ENCODE data around the gene ANKFN1.

Gene ANKFN1

DNA sequence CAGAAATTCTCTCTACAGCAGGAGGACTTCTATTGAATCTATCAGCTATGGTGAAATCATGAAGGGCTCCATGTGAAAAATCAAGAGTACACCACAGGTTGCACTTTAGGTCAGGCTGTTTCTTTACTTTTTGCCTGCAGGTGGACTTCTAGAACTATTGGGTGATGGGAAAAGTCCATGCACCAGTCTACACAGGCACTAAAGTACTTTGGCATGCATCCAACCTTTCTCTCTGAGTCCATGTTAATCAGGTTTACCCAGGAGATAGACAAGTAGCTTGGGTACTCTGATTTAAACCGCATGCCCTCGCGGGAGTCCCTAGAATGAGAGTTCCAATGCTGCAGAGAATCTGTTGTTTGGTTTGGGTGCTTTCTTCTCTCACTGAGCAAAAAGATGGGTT is 9.1 kb upstream of the ANKFN1 start:
- no peak overlapping the region for H3K4me3 ChIP-seq (replicated peaks in 1 of 2; ENCODE audit: low read depth in 2 of 2, low read length in 2 of 2)
- TF ChIP-seq, protein P1, sequence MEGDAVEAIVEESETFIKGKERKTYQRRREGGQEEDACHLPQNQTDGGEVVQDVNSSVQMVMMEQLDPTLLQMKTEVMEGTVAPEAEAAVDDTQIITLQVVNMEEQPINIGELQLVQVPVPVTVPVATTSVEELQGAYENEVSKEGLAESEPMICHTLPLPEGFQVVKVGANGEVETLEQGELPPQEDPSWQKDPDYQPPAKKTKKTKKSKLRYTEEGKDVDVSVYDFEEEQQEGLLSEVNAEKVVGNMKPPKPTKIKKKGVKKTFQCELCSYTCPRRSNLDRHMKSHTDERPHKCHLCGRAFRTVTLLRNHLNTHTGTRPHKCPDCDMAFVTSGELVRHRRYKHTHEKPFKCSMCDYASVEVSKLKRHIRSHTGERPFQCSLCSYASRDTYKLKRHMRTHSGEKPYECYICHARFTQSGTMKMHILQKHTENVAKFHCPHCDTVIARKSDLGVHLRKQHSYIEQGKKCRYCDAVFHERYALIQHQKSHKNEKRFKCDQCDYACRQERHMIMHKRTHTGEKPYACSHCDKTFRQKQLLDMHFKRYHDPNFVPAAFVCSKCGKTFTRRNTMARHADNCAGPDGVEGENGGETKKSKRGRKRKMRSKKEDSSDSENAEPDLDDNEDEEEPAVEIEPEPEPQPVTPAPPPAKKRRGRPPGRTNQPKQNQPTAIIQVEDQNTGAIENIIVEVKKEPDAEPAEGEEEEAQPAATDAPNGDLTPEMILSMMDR (IDR thresholded peaks at IDR 0.05; ENCODE audit: low read depth, low read length), result no peak
- DNase-seq (ENCODE audit: low read depth in 2 of 2), result no peak

GRCh38 chr17:56146534-56146933 is 6.7 kb upstream of the ANKFN1 start:
- H3K4me3 ChIP-seq (replicated peaks in 1 of 2; ENCODE audit: low read depth in 2 of 2, low read length in 2 of 2), result no peak overlapping the region
- no peak for DNase-seq (ENCODE audit: low read depth in 2 of 2)
- TF ChIP-seq, protein P1 (IDR thresholded peaks at IDR 0.05; ENCODE audit: low read depth, low read length), result no peak

DNA sequence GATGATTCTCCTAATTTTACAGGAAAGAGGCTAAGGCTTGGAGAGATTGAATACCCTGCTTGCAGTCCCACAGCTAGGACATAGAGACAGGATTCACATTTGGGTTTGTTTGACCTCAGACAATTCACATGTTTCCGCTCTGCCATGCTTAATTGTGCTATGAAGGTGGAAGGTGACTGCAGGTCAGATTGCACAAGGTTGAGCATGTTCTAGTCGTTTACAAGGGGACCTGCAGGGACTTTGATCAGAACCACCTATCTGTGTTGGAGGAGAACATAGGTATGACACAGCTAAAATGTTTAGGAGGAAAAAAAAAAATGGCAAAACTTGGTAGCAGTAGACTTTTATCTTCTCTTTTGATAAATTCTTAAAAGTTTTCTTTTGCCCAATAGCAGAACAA is 4.9 kb upstream of the ANKFN1 start:
- TF ChIP-seq, protein P1 (IDR thresholded peaks at IDR 0.05; ENCODE audit: low read depth, low read length), result no peak
- DNase-seq (ENCODE audit: low read depth in 2 of 2), result no peak
- H3K4me3 ChIP-seq (replicated peaks in 1 of 2; ENCODE audit: low read depth in 2 of 2, low read length in 2 of 2), result no peak overlapping the region

DNA sequence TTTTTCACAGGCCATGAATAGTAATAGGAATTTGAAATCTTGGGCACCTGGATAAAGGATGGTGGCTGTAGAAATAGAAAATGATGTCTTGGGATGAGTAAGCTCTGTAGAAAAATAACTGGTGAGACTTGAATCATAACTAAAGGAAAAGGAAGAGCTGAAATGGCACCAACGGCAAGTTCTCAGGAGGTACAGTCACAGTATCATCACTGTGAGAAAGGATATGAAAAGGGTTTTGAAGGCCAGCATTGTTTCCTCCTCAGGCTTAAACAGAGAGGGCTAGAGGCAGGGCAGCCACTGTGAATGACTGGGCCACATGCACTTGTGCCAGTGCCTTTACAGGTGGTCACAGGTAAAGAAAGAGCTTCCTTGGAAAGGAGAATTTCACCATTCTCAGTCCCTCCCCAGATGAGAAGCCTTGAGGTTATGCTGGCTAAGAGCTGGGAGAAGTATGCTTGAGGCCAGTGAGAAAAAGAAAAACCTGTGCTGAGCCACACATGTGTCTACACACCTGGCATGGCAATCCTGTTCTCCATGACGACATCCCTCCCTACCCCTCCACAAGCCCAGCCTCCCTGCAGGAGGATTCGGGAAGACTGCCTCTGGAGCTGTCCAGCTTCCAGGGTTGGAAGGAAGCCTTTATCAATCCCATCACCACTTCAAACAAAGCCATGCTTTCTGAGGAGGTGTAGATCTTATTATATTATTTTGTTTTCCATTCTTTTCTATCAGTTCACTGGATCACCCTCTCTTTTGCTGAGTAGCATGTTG is 3.8 kb upstream of the ANKFN1 start:
- H3K4me3 ChIP-seq (replicated peaks in 1 of 2; ENCODE audit: low read depth in 2 of 2, low read length in 2 of 2), result no peak overlapping the region
- no peak for DNase-seq (ENCODE audit: low read depth in 2 of 2)
- TF ChIP-seq, protein P1 (IDR thresholded peaks at IDR 0.05; ENCODE audit: low read depth, low read length), result no peak

GRCh38 chr17:56150649-56151048 is 2.6 kb upstream of the ANKFN1 start:
- TF ChIP-seq, protein P1 (IDR thresholded peaks at IDR 0.05; ENCODE audit: low read depth, low read length), result no peak
- no peak for DNase-seq (ENCODE audit: low read depth in 2 of 2)

DNA sequence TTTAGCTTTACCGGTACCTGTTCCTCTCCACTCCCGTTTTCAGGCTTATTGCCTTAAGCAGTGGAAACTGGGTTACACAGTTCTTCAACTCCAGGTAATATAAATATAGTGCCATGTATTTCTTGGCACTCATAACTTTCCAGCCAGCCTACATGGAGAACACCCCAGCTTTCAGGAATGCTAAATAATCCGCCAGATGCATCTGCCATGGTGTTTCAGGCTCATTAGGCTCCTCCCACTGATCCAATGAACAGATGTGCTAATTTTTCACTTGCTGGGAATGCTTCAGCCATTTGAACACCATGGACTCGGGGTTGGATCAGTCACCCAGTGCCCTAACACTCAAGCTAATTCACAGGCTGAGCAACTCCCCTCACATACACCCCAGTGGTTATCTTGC is 4.6 kb downstream of the ANKFN1 start:
- TF ChIP-seq, protein P1 (IDR thresholded peaks at IDR 0.05; ENCODE audit: low read depth, low read length), result no peak
- no peak overlapping the region for H3K4me3 ChIP-seq (replicated peaks in 1 of 2; ENCODE audit: low read depth in 2 of 2, low read length in 2 of 2)
- no peak for DNase-seq (ENCODE audit: low read depth in 2 of 2)

More at GRCh38 chr17:56150649-56151048, 2.6 kb upstream of the ANKFN1 start:
- no peak overlapping the region for H3K4me3 ChIP-seq (replicated peaks in 1 of 2; ENCODE audit: low read depth in 2 of 2, low read length in 2 of 2)

DNA sequence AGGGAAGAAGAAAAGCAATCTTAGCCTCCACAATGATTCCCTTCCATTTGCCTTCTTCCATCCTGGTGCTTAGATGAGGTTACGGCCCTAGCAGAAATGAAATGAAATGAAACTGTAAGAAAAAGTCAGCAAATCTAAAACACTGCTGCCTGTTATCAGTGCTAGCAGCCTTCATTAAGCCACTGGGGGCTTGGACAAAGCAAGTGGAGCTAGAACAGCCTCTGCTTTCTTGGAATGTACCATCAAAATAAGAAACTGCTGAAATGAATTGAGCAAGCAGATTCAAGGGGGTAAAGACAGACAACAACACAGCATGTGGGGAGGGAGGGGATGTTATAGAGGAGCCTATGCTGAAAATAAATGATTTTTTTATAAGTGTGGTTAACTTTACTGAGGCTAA is 5.1 kb downstream of the ANKFN1 start:
- no peak for DNase-seq (ENCODE audit: low read depth in 2 of 2)
- TF ChIP-seq, protein P1 (IDR thresholded peaks at IDR 0.05; ENCODE audit: low read depth, low read length), result no peak
- H3K4me3 ChIP-seq (replicated peaks in 1 of 2; ENCODE audit: low read depth in 2 of 2, low read length in 2 of 2), result no peak overlapping the region
